Natural killer cell (primary cell): ENCODE measurements around the gene MTMR12. TPM values are rescaled to one million over a fixed set of nuclear protein-coding genes. Genes with fewer than 3 reads are reported as not detected.

Experiments used
- ATAC-seq, 3 donors: fragments of 150-1000 bp in 2 of 3; fragments of 200-7000 bp in 1 of 3; cut with Tn5 transposase; 1 replicate in 1 of 3; 2 replicates in 2 of 3; pipeline ENCODE4 v1.10.0; 2021; ENCODE audit warnings: mild to moderate bottlenecking in 2 of 3, moderate library complexity in 2 of 3
- DNase-seq, 2 donors: peaks; one replicate each; pipeline versions ENCODE4 v3.0.0 to v3.0.0-alpha.2; 2013 to 2021; ENCODE audit warnings: mixed read lengths in 1 of 2
- H3K27ac ChIP-seq: one replicate; pipeline ENCODE4 v1.5.1; 2013; ENCODE audit warnings: mild to moderate bottlenecking, low read length
- H3K27me3 ChIP-seq: one replicate; pipeline ENCODE4 v1.6.1; 2013; ENCODE audit warnings: low read length; ENCODE audit not compliant: control insufficient read depth, insufficient read depth
- H3K36me3 ChIP-seq: one replicate; pipeline ENCODE4 v1.6.1; 2013; ENCODE audit warnings: low read length; ENCODE audit not compliant: control insufficient read depth, insufficient read depth
- H3K4me1 ChIP-seq: one replicate; pipeline ENCODE4 v1.6.1; 2013; ENCODE audit warnings: low read length; ENCODE audit not compliant: control insufficient read depth, insufficient read depth
- H3K4me3 ChIP-seq: one replicate; pipeline ENCODE4 v1.5.1; 2013; ENCODE audit warnings: low read length
- H3K9me3 ChIP-seq: one replicate; pipeline ENCODE4 v1.6.1; 2013; ENCODE audit warnings: low read length; ENCODE audit not compliant: control insufficient read depth, insufficient read depth
- H3K27ac Mint-ChIP-seq, 2 donors: one replicate each; pipeline ENCODE4 v1.8.0; 2022; ENCODE audit warnings: mild to moderate bottlenecking in 2 of 2, mixed read lengths in 2 of 2, moderate library complexity in 1 of 2
- H3K27me3 Mint-ChIP-seq, 2 donors: one replicate each; pipeline ENCODE4 v1.8.0; 2022; ENCODE audit warnings: low read depth in 2 of 2, mixed read lengths in 2 of 2
- H3K36me3 Mint-ChIP-seq: one replicate; pipeline ENCODE4 v1.8.0; 2022; ENCODE audit warnings: mixed read lengths
- H3K4me1 Mint-ChIP-seq, 2 donors: one replicate each; pipeline ENCODE4 v1.8.0; 2022; ENCODE audit warnings: mixed read lengths in 2 of 2
- H3K4me3 Mint-ChIP-seq: one replicate; pipeline ENCODE4 v1.8.0; 2022; ENCODE audit warnings: mild to moderate bottlenecking, moderate library complexity, mixed read lengths
- H3K9me3 Mint-ChIP-seq, 2 donors: one replicate each; pipeline ENCODE4 v1.8.0; 2022; ENCODE audit warnings: mixed read lengths in 2 of 2
- WGBS: methylation state at CpG from one replicate; pipeline ENCODE4 v1.1.7; 2013; ENCODE audit warnings: missing lambda C conversion rate; ENCODE audit not compliant: insufficient coverage; 5-methylcytosine and 5-hydroxymethylcytosine counted together
- intact Hi-C: fragments of 100-400 bp; cut with micrococcal nuclease; formaldehyde crosslinking; loops from one replicate; pipeline ENCODE4 v1.14.2; 2022
- total RNA-seq, 4 donors: library from RNA; stranded (reverse); fragments of 120-200 nt in 1 of 4; gene quantifications; one replicate each; pipeline versions ENCODE4 v1.2.3 to v1.2.4, GENCODE V29; 2013 to 2022
- TF ChIP-seq, protein P1 (sequence below): fragments of 200-600 bp; IDR thresholded peaks from one replicate; pipeline ENCODE4 v1.8.0; 2022; ENCODE audit warnings: antibody characterized with exemption

The MTMR12 gene
- total RNA-seq, 3 donors from 2014 or later (not counting 1 experiment from before 2014, with no cell fraction given) = 36.9 to 47.7 (median 39.8) TPM

GRCh38 chr5:32358611-32359010 is 45.9 kb upstream of the MTMR12 start:
- Histone ChIP-seq H3K4me1 (no peaks in the 10 kb centered on the region), H3K27me3 (no peaks in the 10 kb centered on the region), H3K27ac (no peak overlapping the region), H3K9me3 (no peaks in the 10 kb centered on the region), H3K36me3 (peaks cover 61% of the 10 kb centered on the region), H3K4me3 (no peak overlapping the region)
- Mint-ChIP-seq H3K27me3 (no peaks in the 10 kb centered on the region), H3K4me1 (no peaks in the 10 kb centered on the region), H3K36me3 (peaks cover 19% of the 10 kb centered on the region), H3K9me3 (no peaks in the 10 kb centered on the region), H3K4me3 (no peak overlapping the region), H3K27ac (no peak overlapping the region)
- intact Hi-C loops = no loop called here
- ATAC-seq (no peak), DNase-seq (no peak)
- 93% methylated on average over 5 of the region's 6 CpGs for WGBS
- TF ChIP-seq, protein P1, sequence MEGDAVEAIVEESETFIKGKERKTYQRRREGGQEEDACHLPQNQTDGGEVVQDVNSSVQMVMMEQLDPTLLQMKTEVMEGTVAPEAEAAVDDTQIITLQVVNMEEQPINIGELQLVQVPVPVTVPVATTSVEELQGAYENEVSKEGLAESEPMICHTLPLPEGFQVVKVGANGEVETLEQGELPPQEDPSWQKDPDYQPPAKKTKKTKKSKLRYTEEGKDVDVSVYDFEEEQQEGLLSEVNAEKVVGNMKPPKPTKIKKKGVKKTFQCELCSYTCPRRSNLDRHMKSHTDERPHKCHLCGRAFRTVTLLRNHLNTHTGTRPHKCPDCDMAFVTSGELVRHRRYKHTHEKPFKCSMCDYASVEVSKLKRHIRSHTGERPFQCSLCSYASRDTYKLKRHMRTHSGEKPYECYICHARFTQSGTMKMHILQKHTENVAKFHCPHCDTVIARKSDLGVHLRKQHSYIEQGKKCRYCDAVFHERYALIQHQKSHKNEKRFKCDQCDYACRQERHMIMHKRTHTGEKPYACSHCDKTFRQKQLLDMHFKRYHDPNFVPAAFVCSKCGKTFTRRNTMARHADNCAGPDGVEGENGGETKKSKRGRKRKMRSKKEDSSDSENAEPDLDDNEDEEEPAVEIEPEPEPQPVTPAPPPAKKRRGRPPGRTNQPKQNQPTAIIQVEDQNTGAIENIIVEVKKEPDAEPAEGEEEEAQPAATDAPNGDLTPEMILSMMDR = no peak

GRCh38 chr5:32357658-32358057 is 44.9 kb upstream of the MTMR12 start:
- Histone ChIP-seq H3K4me3 (no peak overlapping the region), H3K4me1 (no peaks in the 10 kb centered on the region), H3K36me3 (peaks cover 51% of the 10 kb centered on the region), H3K27me3 (no peaks in the 10 kb centered on the region), H3K9me3 (no peaks in the 10 kb centered on the region), H3K27ac (no peak overlapping the region)
- no peak overlapping the region for H3K27ac Mint-ChIP-seq
- no peaks in the 10 kb centered on the region for H3K4me1 Mint-ChIP-seq
- ATAC-seq (no peak), DNase-seq (no peak)
- no peak overlapping the region for H3K4me3 Mint-ChIP-seq
- H3K27me3 Mint-ChIP-seq = no peaks in the 10 kb centered on the region
- peaks cover 11% of the 10 kb centered on the region for H3K36me3 Mint-ChIP-seq
- TF ChIP-seq, protein P1 = no peak
- intact Hi-C loops = no loop called here
- no peaks in the 10 kb centered on the region for H3K9me3 Mint-ChIP-seq

DNA sequence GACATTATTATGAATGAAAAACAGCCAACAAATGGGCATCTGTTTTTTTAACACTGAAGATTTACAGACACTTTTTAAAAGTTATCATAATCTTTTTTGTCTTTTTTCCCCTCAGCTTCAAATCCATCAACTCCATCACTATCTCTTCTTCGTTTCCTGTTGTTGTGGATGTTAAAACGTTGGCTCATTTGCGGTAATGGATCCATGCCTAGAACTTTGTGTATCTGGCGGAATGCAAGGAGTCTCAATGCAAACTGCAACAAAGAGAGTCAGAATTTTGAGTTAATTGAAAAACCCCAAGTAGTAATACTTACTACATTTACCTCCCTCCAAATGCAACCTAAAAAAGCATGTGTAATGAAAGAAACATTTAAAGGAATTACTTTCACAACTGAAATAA is 42.9 kb upstream of the MTMR12 start:
- Mint-ChIP-seq H3K27me3 (no peaks in the 10 kb centered on the region), H3K4me3 (no peak overlapping the region), H3K9me3 (no peaks in the 10 kb centered on the region), H3K4me1 (no peaks in the 10 kb centered on the region), H3K27ac (no peak overlapping the region), H3K36me3 (peaks cover 9% of the 10 kb centered on the region)
- no peak for DNase-seq
- TF ChIP-seq, protein P1 = no peak
- WGBS = 100% methylated on average over 2 of the region's 4 CpGs
- H3K27ac ChIP-seq = no peak overlapping the region
- no peaks in the 10 kb centered on the region for H3K4me1 ChIP-seq
- H3K36me3 ChIP-seq = peaks cover 34% of the 10 kb centered on the region
- no peak overlapping the region for H3K4me3 ChIP-seq
- no peaks in the 10 kb centered on the region for H3K27me3 ChIP-seq
- intact Hi-C loops = no loop called here
- no peaks in the 10 kb centered on the region for H3K9me3 ChIP-seq
- no peak for ATAC-seq

DNA sequence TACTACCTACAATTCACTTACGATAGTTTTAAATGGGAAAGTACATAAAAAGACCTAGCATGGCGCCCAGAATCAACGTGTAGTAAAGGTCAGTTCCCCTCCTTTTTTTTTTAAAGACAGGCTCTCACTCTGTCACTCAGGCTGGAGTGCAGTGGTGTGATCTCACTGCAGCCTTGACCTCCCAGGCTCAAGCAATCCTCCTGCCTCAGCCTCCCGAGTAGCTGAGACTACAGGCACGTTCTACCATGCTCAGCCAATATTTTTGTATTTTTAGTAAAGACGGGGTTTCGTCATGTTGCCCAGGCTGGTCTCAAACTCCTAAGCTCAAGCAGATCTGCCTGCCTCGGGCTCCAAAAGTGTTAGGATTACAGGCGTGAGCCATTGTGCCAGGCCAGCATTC is 40.7 kb upstream of the MTMR12 start:
- WGBS = 92% methylated on average over 9 of the region's 9 CpGs
- Mint-ChIP-seq H3K9me3 (no peaks in the 10 kb centered on the region), H3K36me3 (peaks cover 9% of the 10 kb centered on the region), H3K27ac (peak overlapping the region; percentile 14 to 18), H3K27me3 (no peaks in the 10 kb centered on the region), H3K4me1 (no peaks in the 10 kb centered on the region), H3K4me3 (no peak overlapping the region)
- Histone ChIP-seq H3K9me3 (no peaks in the 10 kb centered on the region), H3K36me3 (peaks cover 20% of the 10 kb centered on the region), H3K4me3 (no peak overlapping the region), H3K27me3 (no peaks in the 10 kb centered on the region), H3K4me1 (no peaks in the 10 kb centered on the region), H3K27ac (no peak overlapping the region)
- TF ChIP-seq, protein P1 = no peak
- ATAC-seq (no peak), DNase-seq (no peak)
- intact Hi-C loops = no loop called here
